GM18505 (cell line): ENCODE measurements around the gene PGAM2.
"Not testable (repeated sequence)": the region's sequence is repeated elsewhere in the genome, so short reads cannot be mapped to it uniquely, and the experiment has no call there.

Source experiments
- ATAC-seq: cut with Tn5 transposase; IDR thresholded peaks from one replicate; pipeline ENCODE4 v1.9.1; 2021; ENCODE audit not compliant: unreplicated experiment
- POLR2A ChIP-seq: IDR thresholded peaks from 4 replicates; pipeline ENCODE4 v1.6.1; 2011; ENCODE audit warnings: borderline replicate concordance; ENCODE audit not compliant: insufficient read depth, insufficient read length; ENCODE audit errors: extremely low read depth

Gene PGAM2

DNA sequence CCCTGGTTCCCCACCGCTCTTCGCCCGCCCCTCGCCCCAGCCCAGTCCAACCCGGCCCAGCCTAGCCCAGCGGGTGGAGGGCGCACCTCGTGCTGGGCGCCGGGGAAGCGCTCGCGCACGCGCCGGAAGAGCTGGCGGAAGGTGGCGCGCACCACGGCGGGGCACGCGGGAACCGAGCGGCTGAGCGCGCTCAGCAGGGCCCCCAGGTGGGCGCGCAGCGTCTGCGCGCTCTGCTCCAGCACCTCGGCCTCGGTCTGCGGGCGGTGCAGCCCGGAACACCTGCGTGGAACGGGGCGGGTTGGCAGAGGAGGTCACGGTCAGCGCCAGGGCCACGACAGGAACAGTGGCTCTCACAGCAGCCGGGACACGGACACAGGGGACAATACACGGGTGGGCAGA, 24.9 kb downstream of the PGAM2 start:
- peak; percentile 51 for ATAC-seq
- TF ChIP-seq POLR2A = peak; percentile 15

DNA sequence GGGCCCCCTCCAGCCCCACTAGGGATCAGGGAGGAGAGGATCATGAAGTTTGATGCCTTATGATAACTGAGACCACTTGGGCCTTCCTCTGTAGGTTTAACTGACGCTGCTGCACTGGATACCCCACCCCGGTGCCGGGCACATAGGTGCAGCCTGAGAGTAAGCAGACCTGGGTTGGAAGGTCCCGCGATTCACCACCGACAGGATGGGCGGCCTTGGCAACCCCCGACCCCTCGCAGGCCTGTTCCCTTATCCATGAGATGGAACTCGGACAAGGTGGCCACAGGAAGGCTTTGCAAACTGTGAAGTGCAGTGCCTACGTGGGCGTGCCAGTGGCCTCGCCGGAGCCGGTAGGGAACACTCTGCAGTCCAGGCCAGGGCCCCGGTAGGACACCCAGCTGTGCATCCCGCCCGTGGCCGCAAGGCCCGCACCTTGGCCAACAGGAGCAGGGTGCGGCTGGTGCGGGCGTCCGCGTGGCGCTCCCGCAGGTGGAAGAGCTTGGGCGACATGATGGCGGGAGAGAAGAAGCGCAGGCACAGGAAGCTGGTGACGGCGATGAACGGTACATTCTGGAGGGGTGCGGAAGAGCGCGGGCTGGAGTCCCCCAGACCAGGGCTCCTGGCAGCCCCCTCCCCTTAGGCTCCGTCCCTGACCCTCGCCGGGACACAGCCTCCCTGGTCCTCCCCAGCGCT, 25.4 kb downstream of the PGAM2 start:
- peak; percentile 13 for ATAC-seq

DNA sequence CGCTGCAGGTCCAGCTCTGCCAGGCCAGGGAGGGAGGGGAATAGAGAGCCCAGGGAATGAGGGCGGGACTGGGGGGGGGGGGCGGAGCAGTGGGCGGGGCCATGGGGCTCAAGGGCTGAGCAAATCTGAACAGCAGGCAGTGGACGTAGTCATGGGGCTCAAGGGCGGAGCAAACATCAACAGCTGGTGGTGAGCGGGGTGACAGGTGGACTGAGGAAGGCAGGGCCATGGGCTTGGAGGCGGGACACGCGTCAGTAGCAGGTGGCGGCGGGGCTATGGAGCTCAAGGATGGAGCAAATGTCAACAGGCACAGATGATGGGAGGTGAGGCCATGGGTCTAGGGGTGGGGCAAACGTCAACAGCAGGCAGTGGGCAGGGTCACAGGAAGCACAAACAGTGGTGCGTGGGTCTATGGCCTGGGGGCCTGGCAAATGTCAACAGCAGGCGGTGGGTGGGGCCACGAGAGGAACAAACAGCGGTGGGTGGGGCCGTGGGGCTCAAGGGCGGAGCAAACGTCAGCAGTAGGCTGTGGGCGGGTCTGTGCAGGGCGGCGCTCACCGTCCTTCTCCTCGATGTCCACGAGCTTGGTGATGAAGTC, 26.3 kb downstream of the PGAM2 start:
- ATAC-seq = peak; percentile 58

DNA sequence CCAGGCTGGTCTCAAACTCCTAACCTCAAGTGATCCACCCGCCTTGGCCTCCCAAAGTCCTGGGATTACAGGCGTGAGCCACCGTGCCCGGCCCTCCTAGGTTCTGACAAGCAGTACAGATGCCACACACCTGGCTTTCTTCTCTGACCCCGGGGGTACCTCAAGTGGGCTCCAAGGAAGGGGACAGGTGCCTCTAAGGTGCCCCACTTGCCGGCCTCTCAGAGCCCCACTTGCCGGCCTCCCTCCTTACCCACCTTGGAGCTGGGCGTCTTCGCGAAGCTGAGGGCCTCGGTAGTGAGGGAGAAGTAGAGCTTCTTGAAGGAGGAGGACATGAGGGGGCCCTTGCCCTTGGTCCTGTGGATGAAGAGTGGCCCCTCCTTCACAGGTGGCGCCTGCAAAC, 26.8 kb downstream of the PGAM2 start:
- ATAC-seq = not testable (repeated sequence)

DNA sequence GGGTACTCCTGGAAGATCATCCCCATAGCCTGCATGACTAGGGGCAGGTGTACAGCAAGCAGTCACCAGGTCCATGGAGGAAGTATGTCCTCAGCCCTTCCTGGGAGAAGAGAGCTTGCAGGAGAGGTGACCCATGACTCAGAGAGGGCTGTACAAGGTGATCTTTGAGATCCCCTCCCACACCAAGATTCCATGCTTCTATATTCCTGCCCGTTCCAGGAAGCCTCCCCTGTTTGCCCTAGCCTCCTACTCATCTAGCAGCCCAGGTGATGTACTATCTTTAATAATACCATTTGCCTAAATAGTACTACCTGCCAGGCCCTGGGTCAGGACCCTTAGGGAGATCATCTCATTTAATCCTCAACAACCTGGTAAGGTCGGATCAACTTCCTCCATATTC, 27.4 kb downstream of the PGAM2 start:
- not testable (repeated sequence) for ATAC-seq

DNA sequence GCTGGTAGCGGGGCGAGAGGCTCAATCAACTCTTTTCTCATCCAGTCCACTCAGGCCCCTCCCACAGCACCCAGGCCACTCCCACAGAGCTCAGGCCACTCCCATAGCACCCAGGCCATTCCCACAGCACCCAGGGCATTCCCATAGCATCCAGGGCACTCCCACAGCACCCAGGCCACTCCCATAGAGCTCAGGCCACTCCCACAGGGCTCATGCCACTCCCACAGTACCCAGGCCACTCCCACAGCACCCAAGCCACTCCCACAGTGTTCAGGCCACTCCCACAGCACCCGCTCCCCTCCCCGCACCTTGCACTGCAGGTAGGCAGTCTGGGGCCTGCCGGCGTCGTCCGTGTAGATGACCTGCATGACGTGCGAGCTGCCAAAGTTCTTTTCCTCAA, 29.0 kb downstream of the PGAM2 start:
- ATAC-seq = not testable (repeated sequence)

DNA sequence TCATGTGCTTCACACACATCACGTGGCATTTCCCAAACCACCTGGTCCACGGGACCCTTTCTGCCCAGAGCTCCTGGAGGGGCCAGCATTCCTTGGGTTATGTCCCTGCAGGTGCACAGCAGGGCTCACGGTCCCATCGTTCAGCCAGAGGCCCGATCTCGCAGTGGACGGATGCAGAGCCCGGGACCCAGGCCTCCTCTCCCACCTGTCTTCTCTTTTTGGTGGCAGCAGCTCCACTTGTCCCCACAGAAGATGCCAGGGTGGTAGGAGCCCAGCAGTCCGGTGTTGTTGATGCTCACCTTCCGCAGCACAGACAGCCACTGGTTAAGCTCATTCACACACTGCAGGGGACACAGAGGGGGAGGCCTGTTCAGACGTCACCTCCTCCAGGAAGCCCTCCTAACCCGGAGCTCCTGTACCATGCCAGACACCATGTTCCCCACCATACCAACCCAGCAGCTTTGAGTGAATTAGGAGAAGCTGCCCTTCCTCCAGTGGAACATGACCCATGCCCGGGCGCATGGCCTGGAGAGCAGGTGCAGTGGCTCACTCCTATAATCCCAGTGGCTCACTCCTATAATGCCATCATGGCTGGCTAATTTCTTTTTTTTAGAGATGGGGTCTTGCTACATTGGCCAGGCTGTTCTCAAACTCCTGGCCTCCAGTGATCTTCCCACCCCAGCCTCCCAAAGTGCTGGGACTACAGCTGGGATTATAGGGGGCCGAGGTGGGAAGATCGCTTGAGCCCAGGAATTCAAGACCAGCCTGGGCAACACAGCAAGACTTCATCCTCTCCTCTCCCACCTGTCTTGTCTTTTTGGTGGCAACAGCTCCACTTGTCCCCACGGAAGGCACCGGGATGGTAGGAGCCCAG, 31.2 kb downstream of the PGAM2 start:
- not testable (repeated sequence) for ATAC-seq

DNA sequence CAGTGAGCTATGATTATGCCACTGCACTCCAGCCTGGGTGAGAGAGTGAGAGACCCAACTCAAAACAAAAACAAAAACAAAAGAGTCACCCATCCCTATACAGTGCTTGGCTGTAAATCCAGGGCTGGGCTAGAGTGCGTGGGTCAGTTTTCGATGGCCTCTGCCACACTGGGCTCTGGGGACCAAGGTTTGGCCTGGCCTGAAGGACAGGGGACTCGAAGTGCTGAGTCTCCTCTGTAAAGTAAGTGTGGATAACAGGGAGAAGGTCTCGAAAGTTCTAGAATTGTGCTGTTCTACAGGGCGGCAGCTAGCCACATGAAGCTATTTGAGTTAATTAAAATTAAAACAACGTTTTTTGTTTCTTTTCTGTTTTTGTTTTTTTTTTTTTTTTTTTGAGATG, 33.3 kb downstream of the PGAM2 start:
- ATAC-seq = not testable (repeated sequence)

DNA sequence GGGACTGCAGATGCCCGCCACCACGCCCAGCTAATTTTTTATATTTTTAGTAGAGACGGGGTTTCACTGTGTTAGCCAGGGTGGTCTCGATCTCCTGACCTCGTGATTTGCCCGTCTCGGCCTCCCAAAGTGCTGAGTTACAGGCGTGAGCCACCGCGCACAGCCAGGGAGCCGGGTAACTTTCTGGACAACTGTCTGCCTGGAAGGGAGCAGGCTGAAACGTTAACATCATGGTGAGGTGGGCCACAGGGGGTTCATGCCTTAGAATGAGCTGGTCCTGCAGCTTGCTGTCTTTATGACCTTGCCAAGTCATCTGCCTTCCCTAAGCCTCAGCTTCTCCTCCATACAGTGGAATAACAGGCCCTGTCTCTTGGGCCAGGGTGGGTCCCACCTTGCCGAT, 34.0 kb downstream of the PGAM2 start:
- not testable (repeated sequence) for ATAC-seq

DNA sequence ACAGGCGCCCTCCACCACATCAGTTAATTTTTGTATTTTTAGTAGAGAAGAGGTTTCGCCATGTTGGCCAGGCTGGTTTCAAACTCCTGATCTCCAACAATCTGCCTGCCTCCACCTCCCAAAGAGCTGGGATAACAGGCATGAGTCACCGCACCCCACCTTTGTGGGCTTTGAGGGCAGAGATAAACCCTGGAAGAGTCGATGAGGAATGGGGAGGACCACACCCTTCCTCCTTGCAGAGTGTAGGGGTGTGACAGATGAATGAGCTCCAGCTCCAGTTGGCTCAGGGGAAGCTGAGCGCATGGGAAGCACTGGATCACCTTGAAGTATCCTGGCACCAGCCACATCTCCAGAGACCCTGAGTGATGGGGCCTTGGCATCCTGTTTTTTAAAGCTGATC, 35.3 kb downstream of the PGAM2 start:
- not testable (repeated sequence) for ATAC-seq

DNA sequence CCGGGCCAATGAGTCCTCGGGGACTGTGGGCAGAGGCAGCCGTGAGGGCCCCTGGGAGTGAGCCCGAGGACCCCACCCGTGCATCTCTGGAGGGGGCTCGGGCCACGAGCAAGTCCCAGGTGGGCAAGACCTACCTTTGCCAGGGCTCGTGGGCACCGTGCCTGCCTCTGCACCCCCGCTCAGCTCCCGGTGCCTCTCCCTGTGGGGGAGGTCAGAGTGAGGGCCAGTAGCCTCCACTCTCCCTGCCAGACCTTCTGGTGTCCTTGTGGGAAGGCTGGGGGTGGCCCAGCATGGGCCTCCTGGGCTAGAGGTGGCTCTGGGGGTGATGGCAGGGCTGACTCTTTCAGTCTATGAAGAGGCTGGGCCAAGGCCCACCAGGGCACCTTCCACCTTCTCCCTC, 35.9 kb downstream of the PGAM2 start:
- not testable (repeated sequence) for ATAC-seq

DNA sequence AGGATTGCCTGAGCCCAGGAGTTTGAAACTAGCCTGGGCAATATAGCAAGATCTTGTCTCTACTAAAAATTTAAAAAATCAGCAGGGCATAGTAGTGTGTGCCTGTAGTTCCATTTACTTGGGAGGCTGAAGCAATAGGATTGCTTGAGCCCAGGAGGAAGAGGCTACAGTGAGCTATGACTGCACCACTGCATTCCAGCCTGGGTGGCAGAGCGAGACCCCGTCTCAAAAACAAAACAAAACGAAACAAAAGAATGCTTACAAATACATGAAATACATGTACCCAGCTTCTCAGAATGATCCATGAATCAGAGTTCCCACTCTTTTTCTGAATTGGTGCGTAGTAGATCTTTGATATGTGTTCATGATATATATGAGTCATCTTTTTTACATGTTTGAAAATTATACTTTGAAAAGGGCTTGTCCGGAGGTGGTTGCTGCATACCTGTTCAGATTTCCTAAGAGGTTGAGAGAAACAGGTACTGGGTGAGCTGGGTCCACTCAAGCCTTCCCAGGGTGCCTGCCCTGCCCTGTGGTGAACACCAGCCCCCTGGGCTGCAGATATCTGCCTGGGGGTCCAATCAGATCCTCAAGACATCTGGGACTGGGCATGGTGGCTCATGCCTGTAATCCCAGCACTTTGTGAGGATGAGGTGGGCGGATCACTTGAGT, 42.4 kb downstream of the PGAM2 start:
- ATAC-seq = not testable (repeated sequence)

DNA sequence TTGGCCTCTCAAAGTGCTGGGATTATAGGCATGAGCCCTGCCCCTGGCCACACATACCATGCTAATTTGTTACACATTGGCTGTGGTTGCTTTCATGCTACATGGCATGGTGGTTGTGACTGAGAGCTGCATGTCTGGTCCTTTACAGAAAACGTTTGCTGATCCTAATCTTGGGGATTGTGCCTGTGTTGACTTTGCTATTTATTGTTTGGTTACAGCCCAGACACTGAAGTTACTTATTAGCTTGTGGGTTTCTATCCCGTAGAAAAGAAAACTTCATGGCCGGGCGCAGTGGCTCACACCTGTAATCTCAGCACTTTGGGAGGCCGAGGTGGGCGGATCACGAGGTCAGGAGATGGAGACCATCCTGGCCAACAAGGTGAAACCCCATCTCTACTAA, 43.3 kb downstream of the PGAM2 start:
- not testable (repeated sequence) for ATAC-seq

DNA sequence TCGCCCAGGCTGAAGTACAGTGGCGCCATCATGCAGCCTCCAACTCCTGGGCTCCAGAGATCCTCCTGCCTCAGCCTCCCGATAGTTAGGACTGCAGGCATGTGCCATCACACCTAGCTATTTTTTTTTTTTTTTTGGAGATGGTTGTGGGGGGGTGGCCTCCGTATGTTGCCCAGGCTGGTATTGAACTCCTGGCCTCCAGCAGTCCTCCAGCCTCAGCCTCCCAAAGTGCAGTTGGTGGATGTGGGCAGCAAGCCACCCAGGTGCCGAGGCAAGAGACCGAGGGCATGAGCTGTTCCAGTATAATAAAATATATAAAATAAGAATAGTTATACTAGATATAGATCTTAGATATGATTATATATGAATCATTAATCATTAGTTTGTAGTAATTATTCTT, 45.5 kb downstream of the PGAM2 start:
- ATAC-seq = not testable (repeated sequence)
